Fibroblast of skin of back (primary cell): ENCODE data around the gene DDX17. TPM values are rescaled to one million over a fixed set of nuclear protein-coding genes. Genes with fewer than 3 reads are reported as not detected.
A peak's percentile ranks its signal among the peaks of the same experiment; 100 is the strongest.

Experiments
- DNase-seq: peaks from one replicate; pipeline ENCODE4 v3.0.0-alpha.2; 2013
- polyA plus RNA-seq, 2 experiments: library from polyadenylated mRNA; unstranded; fragments of 120-200 nt; gene quantifications; one replicate each; pipeline ENCODE4 v1.2.1, GENCODE V29; 2013; ENCODE audit not compliant: insufficient read length in 2 of 2

Gene DDX17
- polyA plus RNA-seq (2013, experiment 1 of 2; ENCODE audit: insufficient read length), result 155 TPM
- polyA plus RNA-seq (2013, experiment 2 of 2; ENCODE audit: insufficient read length), result 211 TPM

DNA sequence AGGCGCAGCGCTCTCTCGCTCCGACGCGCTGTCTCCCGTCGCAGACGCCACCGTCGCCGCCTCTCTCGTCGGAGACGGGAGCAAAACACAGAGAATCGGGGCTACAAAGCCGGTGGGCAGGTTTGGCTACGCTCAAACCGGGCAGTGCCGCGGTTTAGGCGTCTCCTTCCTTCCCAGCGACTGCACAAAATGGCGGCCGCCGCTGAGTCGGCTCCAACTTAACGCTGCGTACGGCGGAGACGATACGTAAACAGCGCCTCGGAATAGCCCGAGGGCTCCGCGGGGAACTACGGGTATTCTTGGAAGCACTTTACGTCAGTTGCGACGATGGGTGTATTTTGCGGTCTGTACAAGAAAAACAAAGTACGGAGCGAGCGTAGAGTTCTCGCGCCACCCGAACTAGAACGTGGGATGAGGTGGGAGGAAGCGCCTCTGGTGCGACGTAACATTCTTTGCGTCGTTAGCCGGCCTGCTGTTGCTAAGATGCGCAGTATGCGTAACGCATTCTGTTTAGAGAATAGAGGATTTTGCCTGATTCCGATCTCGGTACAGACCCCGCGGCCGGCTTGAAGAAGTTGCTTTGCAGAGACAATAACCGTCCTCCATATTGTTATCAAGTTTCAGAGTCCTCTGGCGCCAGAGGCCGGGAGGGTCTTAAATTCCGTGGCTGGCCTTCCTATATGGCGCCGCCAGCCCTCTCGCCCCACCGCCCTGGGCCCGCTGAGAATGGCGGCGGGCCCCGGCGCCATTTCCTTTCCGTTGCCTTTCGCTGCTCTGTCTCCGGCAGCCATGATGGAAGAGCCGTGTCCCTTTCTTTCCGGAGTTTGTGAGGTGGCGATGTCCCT, at the start of gene DDX17:
Gene DDX17 (minus strand): TSS at position 194 of the 845 bp plus-strand sequence.
- DNase-seq, result peak; percentile 95

DNA sequence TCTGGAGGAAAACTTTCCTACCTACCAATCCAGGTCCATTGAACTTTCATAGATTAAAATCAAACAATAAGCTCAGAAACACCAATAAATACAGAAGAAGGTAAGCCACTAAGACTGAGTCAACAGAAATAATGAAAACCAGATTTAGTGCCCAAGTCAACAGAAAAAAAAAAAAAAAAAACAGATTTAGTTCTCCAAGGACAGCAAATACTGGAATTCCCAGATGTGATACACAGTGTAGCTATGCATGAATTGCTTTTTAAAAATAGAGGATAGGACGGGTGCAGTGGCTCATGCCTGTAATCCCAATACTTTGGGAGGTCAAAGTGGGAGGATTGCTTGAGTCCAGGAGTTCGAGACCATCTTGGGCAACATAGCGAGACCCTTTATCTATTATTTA, 48.2 kb upstream of the DDX17 start:
- DNase-seq, result peak; percentile 84

DNA sequence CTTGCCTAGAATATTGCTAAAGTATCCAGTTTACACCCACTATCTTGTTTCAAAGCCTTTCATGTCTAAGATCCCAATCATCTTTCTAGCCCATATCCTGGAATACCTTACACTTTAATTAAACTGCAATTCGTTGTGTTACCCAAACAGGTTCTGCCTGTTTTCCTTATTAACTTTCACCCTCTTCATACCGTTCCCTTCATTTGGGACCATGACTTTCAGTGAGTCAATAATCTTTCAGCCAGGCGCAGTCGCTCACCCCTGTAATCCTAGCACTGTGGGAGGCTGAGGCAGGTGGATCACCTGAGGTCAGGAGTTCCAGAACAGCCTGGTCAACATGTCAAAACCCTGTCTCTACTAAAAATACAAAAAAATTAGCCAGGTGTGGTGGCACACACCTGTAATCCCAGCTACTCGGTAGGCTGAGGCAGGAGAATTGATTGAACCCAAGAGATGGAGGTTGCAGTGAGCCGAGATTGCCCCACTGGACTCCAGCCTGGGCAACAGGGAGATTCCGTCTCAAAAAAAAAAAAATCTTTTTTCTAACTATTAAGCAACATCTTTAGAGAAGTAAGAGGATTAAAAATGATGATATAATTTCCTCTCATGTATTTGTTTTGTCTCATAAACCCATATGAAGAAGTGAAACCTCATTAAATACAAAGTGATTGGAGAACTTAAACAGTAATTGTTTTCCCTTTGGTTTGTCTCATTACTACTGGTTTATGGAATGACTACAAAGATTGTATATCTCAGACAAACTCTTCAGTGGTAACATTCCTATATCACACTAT, 43.2 kb upstream of the DDX17 start:
- DNase-seq, result no peak

DNA sequence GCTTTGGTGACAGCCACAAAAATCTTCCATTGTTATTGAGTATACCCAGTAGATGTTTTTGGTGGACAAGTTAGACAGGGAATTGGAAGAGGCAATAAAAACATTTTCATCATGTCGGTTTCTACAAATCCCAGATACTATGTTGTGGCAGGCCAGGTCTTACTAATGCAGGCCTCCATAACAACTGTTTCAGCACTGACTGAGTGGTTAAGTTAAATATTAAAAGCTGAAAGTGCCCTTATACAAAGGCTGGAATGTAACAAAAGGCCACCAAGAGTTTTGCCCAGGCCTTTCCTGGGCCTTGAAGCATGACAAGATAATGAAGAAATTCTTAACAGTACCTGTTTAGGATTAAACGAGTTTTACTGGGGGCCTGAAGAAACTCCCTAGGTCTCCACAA, 34.6 kb upstream of the DDX17 start:
- no peak for DNase-seq

DNA sequence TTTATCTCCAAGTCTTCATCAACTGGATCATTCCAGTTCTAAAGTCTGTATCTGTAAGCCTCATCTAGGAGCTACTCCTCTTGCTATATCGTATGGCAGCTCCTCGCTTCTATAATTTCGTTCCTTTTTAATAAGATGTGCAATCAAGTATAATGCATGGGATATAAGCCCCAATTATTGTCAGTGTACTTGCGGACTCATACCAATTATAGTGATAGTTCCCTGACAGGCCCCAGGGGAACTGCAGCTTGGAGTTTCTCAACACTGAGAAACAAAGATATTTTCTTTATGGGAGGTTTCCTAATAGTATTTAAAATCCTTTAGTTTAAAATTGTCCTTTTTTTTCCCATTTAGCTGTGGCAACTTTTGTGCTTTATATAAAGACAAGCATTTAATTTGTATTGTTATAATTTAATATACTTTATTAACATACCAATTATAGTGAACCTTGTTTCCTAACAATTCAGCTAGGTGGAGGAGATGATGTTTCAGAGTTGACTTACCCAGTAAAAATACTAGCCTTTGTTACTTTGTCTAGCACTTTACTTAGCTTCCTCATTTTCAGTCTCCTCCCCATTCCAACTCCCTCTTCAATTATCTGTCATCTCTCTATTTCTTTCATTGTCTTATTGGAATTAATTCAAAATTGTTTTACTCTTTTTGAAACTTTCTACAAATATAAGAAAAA, 25.3 kb upstream of the DDX17 start:
- DNase-seq, result no peak

DNA sequence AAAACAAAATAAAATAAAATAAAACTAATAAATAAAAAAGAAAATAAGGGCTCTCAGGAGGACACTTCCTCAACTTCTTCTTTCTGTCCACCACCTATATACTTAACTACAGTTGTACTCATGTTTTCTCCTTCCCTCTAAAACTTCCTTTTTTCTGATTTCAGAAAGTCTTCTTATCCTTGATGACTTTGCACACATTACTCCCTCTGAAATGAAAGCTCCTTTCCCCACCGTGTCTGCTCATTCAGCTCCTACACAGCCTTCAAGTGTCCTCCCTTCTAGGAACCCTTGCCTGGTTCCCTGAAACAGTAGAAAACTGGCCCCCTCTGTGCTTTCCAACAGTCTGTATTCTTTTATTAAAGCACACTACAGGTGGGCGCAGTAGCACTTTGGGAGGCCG, 18.3 kb upstream of the DDX17 start:
- no peak for DNase-seq

DNA sequence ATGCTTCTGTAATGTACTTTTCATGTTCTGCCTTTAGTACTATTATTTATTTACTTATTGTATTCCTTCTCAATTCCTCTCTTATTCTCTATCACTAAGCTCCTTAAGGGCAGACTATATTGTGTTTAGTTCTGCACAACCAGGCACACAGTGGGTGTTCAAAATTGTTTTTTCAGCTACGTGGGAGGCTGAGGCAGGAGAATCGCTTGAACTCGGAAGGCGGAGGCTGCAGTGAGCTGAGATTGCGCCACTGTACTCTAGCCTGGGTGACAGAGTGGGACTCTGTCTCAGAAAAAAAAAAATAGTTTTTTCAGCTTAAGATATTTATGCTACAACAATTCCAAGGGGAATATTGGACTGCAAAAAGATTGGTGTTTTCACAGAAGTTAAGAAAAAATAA, 17.4 kb upstream of the DDX17 start:
- no peak for DNase-seq

- no peak for DNase-seq
These were observed 16.9 kb upstream of the DDX17 start for GRCh38 chr22:38523029-38523428.

GRCh38 chr22:38519453-38520250, 13.5 kb upstream of the DDX17 start:
- no peak for DNase-seq

GRCh38 chr22:38518620-38519019, 12.5 kb upstream of the DDX17 start:
- no peak for DNase-seq

DNA sequence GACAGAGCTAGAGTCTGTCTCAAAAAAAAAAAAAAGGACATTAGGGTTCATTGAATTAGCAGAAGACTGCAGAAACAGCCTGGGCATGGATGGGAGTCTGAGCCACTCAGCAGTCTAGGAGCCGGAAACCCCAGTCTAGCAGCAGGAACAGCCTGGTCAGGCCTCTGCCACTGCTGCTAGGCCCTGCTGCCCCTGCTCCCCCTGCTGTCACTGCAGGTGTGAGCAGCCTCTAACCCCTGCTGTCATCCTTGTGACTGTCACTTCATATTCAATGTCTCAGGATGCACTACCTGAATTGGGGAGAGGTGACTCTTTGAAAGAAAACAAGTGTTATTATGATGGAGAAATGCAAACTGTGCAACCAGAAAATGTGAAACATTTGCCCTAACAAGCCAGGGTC, 7.0 kb upstream of the DDX17 start:
- no peak for DNase-seq

- DNase-seq, result no peak
These were observed 4.4 kb upstream of the DDX17 start for GRCh38 chr22:38510416-38510970.

DNA sequence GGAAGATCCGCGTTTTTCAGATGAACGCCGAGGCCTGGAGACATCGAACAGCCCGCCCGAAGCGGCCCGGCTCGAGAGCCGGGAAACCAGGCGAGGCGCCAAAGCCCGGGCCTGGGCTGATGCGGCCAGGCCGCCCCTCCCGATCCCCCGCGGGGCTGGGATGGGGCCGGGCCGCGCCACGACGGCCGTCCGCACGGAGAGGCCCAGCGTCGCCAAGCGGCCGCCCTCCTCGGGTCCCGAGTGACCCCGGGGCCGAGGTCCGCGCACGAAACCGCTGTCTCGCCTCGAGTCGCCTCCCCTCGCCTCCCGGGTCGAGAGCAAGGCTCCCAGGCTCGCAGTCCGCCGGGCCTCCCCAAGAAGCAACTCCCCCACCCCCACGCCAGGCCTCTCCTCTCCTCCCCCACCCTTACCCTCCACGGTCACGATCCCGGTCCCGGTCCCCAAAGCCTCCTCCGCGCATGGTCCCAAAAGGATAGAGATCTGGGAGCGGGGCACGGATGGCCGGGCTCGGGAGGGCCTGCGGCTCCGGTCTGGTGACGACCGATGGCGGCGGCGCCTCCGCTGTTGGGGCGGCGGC, 482 bp downstream of the DDX17 start:
- DNase-seq, result peak; percentile 67

- DNase-seq, result peak; percentile 55
These were observed 1.2 kb downstream of the DDX17 start for GRCh38 chr22:38504731-38505540.

- no peak for DNase-seq
These were observed 3.1 kb downstream of the DDX17 start for GRCh38 chr22:38503021-38503420.

DNA sequence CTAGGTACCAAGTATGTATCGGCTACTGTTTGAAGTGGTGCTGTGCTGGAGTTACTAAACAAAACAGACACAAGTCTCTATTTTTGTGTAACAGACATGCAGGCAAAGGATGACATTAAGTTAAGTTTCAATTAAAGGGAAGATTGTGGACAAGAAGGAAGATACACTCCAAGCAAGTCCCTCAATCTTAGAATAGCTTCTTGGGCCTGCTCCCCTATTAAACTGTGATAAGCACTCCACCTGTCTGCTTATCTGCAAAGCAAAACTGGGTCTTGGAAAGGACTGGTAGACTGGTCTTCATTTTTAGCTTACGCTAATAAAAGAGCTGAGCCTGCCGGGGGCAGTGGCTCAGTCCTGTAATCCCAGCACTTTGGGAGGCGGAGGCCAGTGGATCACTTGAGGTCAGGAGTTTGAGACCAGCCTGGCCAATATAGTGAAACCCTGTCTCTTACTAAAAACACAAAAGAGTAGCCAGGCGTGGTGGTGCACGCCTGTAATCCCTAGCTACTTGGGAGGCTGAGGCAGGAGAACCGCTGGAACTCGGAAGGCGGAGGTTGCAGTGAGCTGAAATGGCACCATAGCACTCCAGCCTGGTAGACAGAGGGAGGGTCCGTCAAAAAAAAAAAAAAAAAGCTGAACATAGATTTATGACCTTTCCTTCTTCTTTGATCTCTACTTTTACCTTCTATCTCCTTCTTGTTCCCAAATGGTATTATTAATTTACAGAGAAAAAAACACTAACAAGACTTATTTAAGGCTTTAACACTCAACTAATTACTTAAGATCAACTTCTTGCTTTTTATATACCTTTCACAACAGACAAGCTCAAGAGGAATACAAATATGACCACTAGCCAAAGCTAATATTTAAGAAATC, 4.1 kb downstream of the DDX17 start:
- DNase-seq, result no peak

GRCh38 chr22:38497869-38498268, 8.2 kb downstream of the DDX17 start:
- DNase-seq, result no peak

- no peak for DNase-seq
These were observed 11.2 kb downstream of the DDX17 start for GRCh38 chr22:38494939-38495338.

DNA sequence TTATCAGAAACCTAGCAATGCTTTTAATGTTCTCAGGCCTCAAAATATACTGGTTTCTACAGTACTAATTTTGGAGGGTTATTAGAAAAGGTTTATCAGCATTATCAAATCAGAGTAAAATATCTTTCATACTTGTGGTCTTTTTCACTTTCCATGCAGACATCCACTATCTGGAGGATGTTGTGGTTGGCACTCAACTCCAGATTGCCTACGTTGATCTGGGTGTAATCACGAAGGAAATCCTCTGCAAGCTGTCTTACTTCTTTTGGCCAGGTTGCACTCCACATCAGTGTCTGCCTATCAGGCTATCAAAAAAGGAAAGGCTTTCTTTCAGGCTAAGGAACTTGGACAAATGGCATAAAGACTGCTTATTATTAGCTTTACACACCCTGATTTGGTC, 11.6 kb downstream of the DDX17 start:
- DNase-seq, result peak; percentile 65
